NB4 (cell line): Measurements from ENCODE around the gene RNF125.

Source experiments
- CTCF ChIP-seq: IDR thresholded peaks from one replicate; pipeline ENCODE4 v1.5.1; 2012; ENCODE audit warnings: low read depth, low read length
- MAX ChIP-seq: IDR thresholded peaks from 2 replicates; pipeline ENCODE4 v1.6.1; 2011; ENCODE audit warnings: low read depth, low read length
- POLR2A ChIP-seq: IDR thresholded peaks from 2 replicates; pipeline ENCODE4 v1.6.1; 2011; ENCODE audit warnings: mild to moderate bottlenecking; ENCODE audit not compliant: insufficient read length; ENCODE audit errors: extremely low read depth

GRCh38 chr18:32026491-32027086, 8.0 kb downstream of the RNF125 start:
- TF ChIP-seq CTCF: no peak
- TF ChIP-seq POLR2A: no peak
- no peak for TF ChIP-seq MAX
